Mammary epithelial cell (primary cell): Measurements from ENCODE around the gene AGER.

Source experiments
- CTCF ChIP-seq, 2 donors: IDR thresholded peaks in 1 of 2; conservative IDR thresholded peaks in 1 of 2; 2 replicates each; pipeline ENCODE4 v1.5.1; 2011 to 2012; ENCODE audit warnings: inconsistent platforms in 2 of 2, low read length in 2 of 2, mild to moderate bottlenecking in 2 of 2, control low read depth in 1 of 2, low read depth in 1 of 2; ENCODE audit not compliant: insufficient read depth in 1 of 2; ENCODE audit errors: extremely low read depth in 1 of 2
- EZH2 ChIP-seq: IDR thresholded peaks from 2 replicates; pipeline ENCODE4 v1.6.1; 2012; ENCODE audit warnings: low read length, inconsistent platforms, borderline replicate concordance

- no peak for TF ChIP-seq CTCF (conservative IDR thresholded peaks at IDR 0.05 in 1 of 2, IDR thresholded peaks at IDR 0.05 in 1 of 2; ENCODE audit: extremely low read depth in 1 of 2, insufficient read depth in 1 of 2, low read depth in 1 of 2, low read length in 2 of 2)
- no peak for TF ChIP-seq EZH2
Measured at GRCh38 chr6:32190054-32190851, 6.2 kb upstream of the AGER start, which contains the start of gene PBX2.
